Activated B cell treated with CpG ODN at 0.5 μM for 24 hours (primary cell): Measurements from ENCODE around the gene CLDN20. TPM values are rescaled to one million over a fixed set of nuclear protein-coding genes. Genes with fewer than 3 reads are reported as not detected.

Experiments used
- ATAC-seq: fragments of 200-7000 bp; cut with Tn5 transposase; one replicate; pipeline ENCODE4 v1.10.0; 2021; ENCODE audit warnings: low read depth, mild to moderate bottlenecking, moderate library complexity
- CTCF ChIA-PET: fragments of 350-600 bp; sonication (Branson Sonifier 250); formaldehyde crosslinking; loops from one replicate; lab custom pipeline; 2021; ENCODE audit warnings: antibody characterized with exemption; lab: Charles Lee
- POLR2A ChIA-PET: fragments of 350-600 bp; sonication (Branson Sonifier 250); formaldehyde crosslinking; loops from one replicate; lab custom pipeline; 2021; ENCODE audit warnings: antibody characterized with exemption; lab: Charles Lee
- DNase-seq: peaks from one replicate; pipeline ENCODE4 v3.0.0; 2022
- H3K27ac Mint-ChIP-seq: one replicate; pipeline ENCODE4 v1.8.0; 2020; ENCODE audit warnings: mixed read lengths
- H3K27me3 Mint-ChIP-seq: one replicate; pipeline ENCODE4 v1.8.0; 2021; ENCODE audit warnings: mixed read lengths
- H3K36me3 Mint-ChIP-seq: one replicate; pipeline ENCODE4 v1.8.0; 2021; ENCODE audit warnings: low read depth, mixed read lengths
- H3K4me1 Mint-ChIP-seq: one replicate; pipeline ENCODE4 v1.8.0; 2021; ENCODE audit warnings: mixed read lengths
- H3K4me3 Mint-ChIP-seq: one replicate; pipeline ENCODE4 v1.8.0; 2020; ENCODE audit warnings: mild to moderate bottlenecking, mixed read lengths
- H3K9me3 Mint-ChIP-seq: one replicate; pipeline ENCODE4 v1.8.0; 2020; ENCODE audit warnings: mixed read lengths
- intact Hi-C: fragments of 100-400 bp; cut with micrococcal nuclease; formaldehyde crosslinking; loops from one replicate; pipeline ENCODE4 v1.15.1; 2024
- total RNA-seq: library from RNA; stranded (reverse); gene quantifications from 2 replicates; pipeline ENCODE4 v1.2.3, GENCODE V29; 2022
- TF ChIP-seq, protein P1 (sequence below): fragments of 200-600 bp; IDR thresholded peaks from one replicate; pipeline ENCODE4 v1.8.0; 2022; ENCODE audit warnings: antibody characterized with exemption, mild to moderate bottlenecking

Gene CLDN20
- total RNA-seq, 1 donor from 2014 or later, result not detected

GRCh38 chr6:155316419-155316818, 52.6 kb downstream of the CLDN20 start:
- TF ChIP-seq, protein P1, sequence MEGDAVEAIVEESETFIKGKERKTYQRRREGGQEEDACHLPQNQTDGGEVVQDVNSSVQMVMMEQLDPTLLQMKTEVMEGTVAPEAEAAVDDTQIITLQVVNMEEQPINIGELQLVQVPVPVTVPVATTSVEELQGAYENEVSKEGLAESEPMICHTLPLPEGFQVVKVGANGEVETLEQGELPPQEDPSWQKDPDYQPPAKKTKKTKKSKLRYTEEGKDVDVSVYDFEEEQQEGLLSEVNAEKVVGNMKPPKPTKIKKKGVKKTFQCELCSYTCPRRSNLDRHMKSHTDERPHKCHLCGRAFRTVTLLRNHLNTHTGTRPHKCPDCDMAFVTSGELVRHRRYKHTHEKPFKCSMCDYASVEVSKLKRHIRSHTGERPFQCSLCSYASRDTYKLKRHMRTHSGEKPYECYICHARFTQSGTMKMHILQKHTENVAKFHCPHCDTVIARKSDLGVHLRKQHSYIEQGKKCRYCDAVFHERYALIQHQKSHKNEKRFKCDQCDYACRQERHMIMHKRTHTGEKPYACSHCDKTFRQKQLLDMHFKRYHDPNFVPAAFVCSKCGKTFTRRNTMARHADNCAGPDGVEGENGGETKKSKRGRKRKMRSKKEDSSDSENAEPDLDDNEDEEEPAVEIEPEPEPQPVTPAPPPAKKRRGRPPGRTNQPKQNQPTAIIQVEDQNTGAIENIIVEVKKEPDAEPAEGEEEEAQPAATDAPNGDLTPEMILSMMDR, result no peak
- Mint-ChIP-seq H3K4me1 (peaks cover 34% of the 10 kb centered on the region), H3K4me3 (no peak overlapping the region), H3K9me3 (no peaks in the 10 kb centered on the region), H3K27me3 (no peaks in the 10 kb centered on the region), H3K36me3 (peaks cover 25% of the 10 kb centered on the region), H3K27ac (no peak overlapping the region)
- ChIA-PET CTCF (interaction anchor here (0.8 to 2.8 kb wide), 5 partner anchors 10 to 388 kb away, joined by 3 to 9 read pairs (median 4); no protein-coding TSS in a partner anchor), POLR2A (interaction anchor here (0.9 kb wide), 1 partner anchor 102 kb away, joined by 3 read pairs; no protein-coding TSS in a partner anchor)
- intact Hi-C loops, result loop anchor here (2.0 to 10.0 kb wide), 3 partner anchors 392 to 1366 kb away; no protein-coding TSS in a partner anchor
- no peak for ATAC-seq
- no peak for DNase-seq

DNA sequence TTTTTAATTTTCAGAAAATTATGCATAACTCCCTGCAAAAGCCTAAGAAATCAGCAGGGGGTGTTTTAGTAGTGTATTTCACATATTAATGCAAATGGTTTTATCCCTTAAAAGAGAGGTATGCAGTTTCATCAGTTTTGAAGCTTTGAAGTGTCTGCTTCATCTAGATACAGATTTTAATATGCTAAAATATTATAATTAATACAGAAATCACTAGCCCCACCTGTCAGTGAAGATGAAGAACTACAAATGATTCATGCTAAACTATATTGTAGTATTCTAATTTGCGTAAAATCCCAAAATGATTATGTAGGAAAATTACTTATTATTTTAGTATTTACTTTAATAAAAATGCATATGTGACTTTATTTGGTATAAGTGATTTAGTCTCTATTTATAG, 53.4 kb downstream of the CLDN20 start:
- ATAC-seq (no peak), DNase-seq (no peak)
- ChIA-PET POLR2A (interaction anchor here (0.6 to 0.9 kb wide), 2 partner anchors 101 to 1028 kb away, joined by 3 to 5 read pairs; no protein-coding TSS in a partner anchor), CTCF (interaction anchor here (0.8 to 2.8 kb wide), 3 partner anchors 11 to 389 kb away, joined by 3 to 9 read pairs (median 4); no protein-coding TSS in a partner anchor)
- intact Hi-C loops, result loop anchor here (2.0 to 10.0 kb wide), 3 partner anchors 392 to 1365 kb away; no protein-coding TSS in a partner anchor
- Mint-ChIP-seq H3K9me3 (no peaks in the 10 kb centered on the region), H3K36me3 (peaks cover 19% of the 10 kb centered on the region), H3K4me1 (peaks cover 34% of the 10 kb centered on the region), H3K27ac (no peak overlapping the region), H3K4me3 (no peak overlapping the region), H3K27me3 (no peaks in the 10 kb centered on the region)
- TF ChIP-seq, protein P1, result no peak

GRCh38 chr6:155319902-155320301, 56.1 kb downstream of the CLDN20 start:
- ChIA-PET CTCF (no interaction called here), POLR2A (interaction anchor here (0.6 to 0.7 kb wide), 3 partner anchors 562 to 1244 kb away, joined by 3 to 7 read pairs (median 5); partner anchors contain the start of gene CNKSR3)
- H3K27ac Mint-ChIP-seq, result no peak overlapping the region
- no peaks in the 10 kb centered on the region for H3K27me3 Mint-ChIP-seq
- H3K4me1 Mint-ChIP-seq, result peaks cover 19% of the 10 kb centered on the region
- no peaks in the 10 kb centered on the region for H3K9me3 Mint-ChIP-seq
- DNase-seq (no peak), ATAC-seq (peak; percentile 26)
- TF ChIP-seq, protein P1, result no peak
- peaks cover 1% of the 10 kb centered on the region for H3K36me3 Mint-ChIP-seq
- peak overlapping the region; percentile 51 for H3K4me3 Mint-ChIP-seq
- intact Hi-C loops, result loop anchor here (5.0 to 10.0 kb wide), 2 partner anchors 395 to 1362 kb away; no protein-coding TSS in a partner anchor

DNA sequence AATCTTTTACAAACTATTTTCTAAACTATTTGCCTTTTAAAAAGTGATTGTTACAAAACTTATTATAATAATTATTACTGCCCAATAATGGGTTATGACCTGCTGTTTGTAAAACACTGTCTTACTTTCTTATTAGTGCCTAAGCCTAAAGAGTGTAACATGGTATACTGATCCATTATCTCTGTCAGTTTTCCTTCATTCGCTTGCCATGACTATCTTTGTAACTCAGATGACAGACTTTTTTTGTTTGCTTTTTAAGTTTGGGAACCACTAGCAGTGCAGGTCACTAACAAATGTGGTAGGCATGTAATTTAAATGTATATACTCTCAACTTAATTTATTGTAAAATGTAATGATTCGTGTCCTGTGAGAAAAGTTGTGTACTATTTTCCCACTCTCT, 60.4 kb downstream of the CLDN20 start:
- POLR2A ChIA-PET, result no interaction called here
- no peak for ATAC-seq
- intact Hi-C loops, result no loop called here
- no peak for DNase-seq
- CTCF ChIA-PET, result no interaction called here
- Mint-ChIP-seq H3K9me3 (no peaks in the 10 kb centered on the region), H3K4me1 (peaks cover 15% of the 10 kb centered on the region), H3K27ac (no peak overlapping the region), H3K36me3 (no peaks in the 10 kb centered on the region), H3K27me3 (no peaks in the 10 kb centered on the region), H3K4me3 (no peak overlapping the region)
- TF ChIP-seq, protein P1, result no peak

- H3K4me3 Mint-ChIP-seq, result no peak overlapping the region
- peaks cover 9% of the 10 kb centered on the region for H3K4me1 Mint-ChIP-seq
- no peak overlapping the region for H3K27ac Mint-ChIP-seq
- TF ChIP-seq, protein P1, result no peak
- ChIA-PET CTCF (no interaction called here), POLR2A (no interaction called here)
- intact Hi-C loops, result loop anchor here (5.0 kb wide), 3 partner anchors 1072 to 1707 kb away; partner anchors contain the start of gene ARID1B
- H3K36me3 Mint-ChIP-seq, result no peaks in the 10 kb centered on the region
- no peak for DNase-seq
- no peaks in the 10 kb centered on the region for H3K9me3 Mint-ChIP-seq
- no peaks in the 10 kb centered on the region for H3K27me3 Mint-ChIP-seq
- ATAC-seq, result no peak
These were observed 61.2 kb downstream of the CLDN20 start for GRCh38 chr6:155324993-155325392.
